Trophoblast cell (in vitro differentiated cells and primary cell): ENCODE data around the gene TAF4.

ENCODE experiments used
- DNase-seq, 2 donors: peaks; one replicate each; pipeline ENCODE4 v3.0.0-alpha.2; 2016
- H2AFZ ChIP-seq: 2 replicates; pipeline ENCODE4 v1.6.1; 2013; ENCODE audit warnings: low read length, moderate library complexity, mild to moderate bottlenecking; ENCODE audit not compliant: insufficient read depth, poor library complexity
- H2AK5ac ChIP-seq: 2 replicates; pipeline ENCODE4 v1.6.1; 2013; ENCODE audit warnings: mild to moderate bottlenecking, low read length
- H2BK120ac ChIP-seq: 2 replicates; pipeline ENCODE4 v1.6.1; 2013; ENCODE audit warnings: low read length, mild to moderate bottlenecking, moderate library complexity; ENCODE audit not compliant: insufficient read depth, poor library complexity
- H2BK12ac ChIP-seq: 2 replicates; pipeline ENCODE4 v1.6.1; 2013; ENCODE audit warnings: mild to moderate bottlenecking, low read length, moderate library complexity
- H2BK5ac ChIP-seq: 2 replicates; pipeline ENCODE4 v1.6.1; 2013; ENCODE audit warnings: low read length, low read depth, moderate library complexity, mild to moderate bottlenecking; ENCODE audit not compliant: poor library complexity
- H3K14ac ChIP-seq: 2 replicates; pipeline ENCODE4 v1.6.1; 2013; ENCODE audit warnings: mild to moderate bottlenecking, low read length
- H3K18ac ChIP-seq: 2 replicates; pipeline ENCODE4 v1.6.1; 2013; ENCODE audit warnings: mild to moderate bottlenecking, low read length
- H3K23ac ChIP-seq: 2 replicates; pipeline ENCODE4 v1.6.1; 2013; ENCODE audit warnings: low read length
- H3K27ac ChIP-seq: 2 replicates; pipeline ENCODE4 v1.5.1; 2013; ENCODE audit warnings: low read depth, mild to moderate bottlenecking, inconsistent platforms, low read length, moderate library complexity
- H3K27me3 ChIP-seq: 2 replicates; pipeline ENCODE4 v1.6.1; 2013; ENCODE audit warnings: inconsistent platforms, mild to moderate bottlenecking, low read length, moderate library complexity; ENCODE audit not compliant: insufficient read depth
- H3K36me3 ChIP-seq, 2 experiments: 1 replicate in 1 of 2; 2 replicates in 1 of 2; pipeline ENCODE4 v1.6.1; 2013; ENCODE audit warnings: low read length in 2 of 2, mild to moderate bottlenecking in 2 of 2, moderate library complexity in 1 of 2; ENCODE audit not compliant: insufficient read depth in 2 of 2, control insufficient read depth in 1 of 2
- H3K4ac ChIP-seq: 2 replicates; pipeline ENCODE4 v1.6.1; 2013; ENCODE audit warnings: low read depth, mild to moderate bottlenecking, low read length, moderate library complexity
- H3K4me1 ChIP-seq, 2 experiments: 1 replicate in 1 of 2; 2 replicates in 1 of 2; pipeline ENCODE4 v1.6.1; 2013; ENCODE audit warnings: low read length in 2 of 2, mild to moderate bottlenecking in 2 of 2, moderate library complexity in 1 of 2; ENCODE audit not compliant: insufficient read depth in 2 of 2, control insufficient read depth in 1 of 2
- H3K4me2 ChIP-seq: 2 replicates; pipeline ENCODE4 v1.6.1; 2013; ENCODE audit warnings: inconsistent platforms, mild to moderate bottlenecking, low read length, moderate library complexity
- H3K4me3 ChIP-seq: 2 replicates; pipeline ENCODE4 v1.5.1; 2013; ENCODE audit warnings: mild to moderate bottlenecking, low read depth, low read length, inconsistent platforms
- H3K79me1 ChIP-seq: one replicate; pipeline ENCODE4 v1.6.1; 2013; ENCODE audit warnings: low read length
- H3K79me2 ChIP-seq: 2 replicates; pipeline ENCODE4 v1.6.1; 2013; ENCODE audit warnings: low read length, mild to moderate bottlenecking; ENCODE audit not compliant: control insufficient read depth, insufficient read depth, poor library complexity
- H3K9ac ChIP-seq: 2 replicates; pipeline ENCODE4 v1.6.1; 2013; ENCODE audit warnings: mild to moderate bottlenecking, low read length
- H3K9me3 ChIP-seq: 2 replicates; pipeline ENCODE4 v1.6.1; 2013; ENCODE audit warnings: low read depth, mild to moderate bottlenecking, control low read depth, inconsistent platforms, low read length; ENCODE audit not compliant: insufficient read depth
- H4K12ac ChIP-seq: 2 replicates; pipeline ENCODE4 v1.6.1; 2013; ENCODE audit warnings: low read depth, mild to moderate bottlenecking, low read length, moderate library complexity
- H4K8ac ChIP-seq: 2 replicates; pipeline ENCODE4 v1.6.1; 2013; ENCODE audit warnings: low read depth, mild to moderate bottlenecking, low read length, moderate library complexity
- H4K91ac ChIP-seq: one replicate; pipeline ENCODE4 v1.6.1; 2013; ENCODE audit warnings: low read depth, mild to moderate bottlenecking, low read length, moderate library complexity
- WGBS: extraction: QIAGEN DNeasy Blood & Tissue Kit; methylation state at CpG from one replicate; pipeline ENCODE4 v1.1.7; 2013; ENCODE audit warnings: missing lambda C conversion rate; ENCODE audit not compliant: insufficient read length, insufficient coverage; ENCODE audit errors: extremely low coverage; 5-methylcytosine and 5-hydroxymethylcytosine counted together

The TAF4 gene

GRCh38 chr20:62054451-62054953 is 11.2 kb downstream of the TAF4 start:
- Histone ChIP-seq H2AFZ (no peak overlapping the region), H2BK12ac (no peak overlapping the region), H4K91ac (no peak overlapping the region), H3K79me1 (no peaks in the 10 kb centered on the region), H4K12ac (no peak overlapping the region), H2BK120ac (no peak overlapping the region), H3K4me3 (no peak overlapping the region), H3K79me2 (peaks cover 41% of the 10 kb centered on the region), H3K27me3 (no peaks in the 10 kb centered on the region), H3K4ac (peak overlapping the region; percentile 82), H3K9me3 (peaks cover 2% of the 10 kb centered on the region), H3K36me3 (peaks cover 34 to 35% of the 10 kb centered on the region in 2 experiments), H3K14ac (no peak overlapping the region), H3K23ac (no peak overlapping the region), H3K9ac (no peak overlapping the region), H3K4me1 (peaks cover 0 to 3% of the 10 kb centered on the region in 2 experiments), H3K4me2 (no peak overlapping the region), H4K8ac (no peak overlapping the region), H3K27ac (no peak overlapping the region), H2BK5ac (no peak overlapping the region), H3K18ac (no peak overlapping the region), H2AK5ac (no peak overlapping the region)
- WGBS: no CpG with 5 or more reads among the region's 12 CpGs
- no peak for DNase-seq

DNA sequence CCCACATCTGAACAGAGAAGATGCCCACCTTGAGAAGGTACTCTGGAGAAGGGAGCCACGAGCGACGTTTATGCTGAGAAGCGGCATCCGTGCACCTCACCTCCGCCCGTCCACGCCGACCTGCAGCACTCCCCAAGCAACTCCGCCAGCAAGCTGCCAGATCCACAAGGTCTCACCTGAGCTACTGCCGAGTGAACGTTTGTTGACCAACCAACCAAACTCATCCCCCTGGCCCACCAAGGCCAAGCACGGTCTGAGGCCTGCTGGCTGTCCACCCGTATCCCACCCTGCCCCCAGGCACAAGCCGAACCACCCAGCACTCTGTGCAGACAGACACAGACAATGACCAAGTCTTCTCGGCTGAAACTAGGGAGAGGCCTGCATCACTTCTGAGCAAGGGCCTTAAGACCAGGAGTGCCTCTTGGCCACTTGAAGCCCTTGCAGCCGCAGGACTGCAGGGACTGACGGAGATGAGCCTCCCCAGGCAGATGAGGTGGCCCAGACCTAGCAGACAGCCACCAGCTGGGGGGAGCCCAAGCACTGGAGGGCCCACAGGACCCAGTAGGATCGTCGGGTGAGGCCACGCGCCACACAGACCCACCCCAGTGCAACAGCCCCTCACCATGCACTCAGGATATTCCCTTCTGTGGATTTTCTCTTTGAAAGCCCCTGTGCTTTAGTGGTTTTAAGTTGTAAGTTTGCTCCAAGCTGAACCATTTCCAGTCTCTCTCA is 12.1 kb downstream of the TAF4 start:
- Histone ChIP-seq H3K4me1 (peaks cover 0 to 2% of the 10 kb centered on the region in 2 experiments), H2AK5ac (no peak overlapping the region)

GRCh38 chr20:62052842-62053464 is 12.7 kb downstream of the TAF4 start:
- Histone ChIP-seq H3K23ac (no peak overlapping the region), H3K79me2 (peaks cover 45% of the 10 kb centered on the region), H4K91ac (no peak overlapping the region), H3K79me1 (no peaks in the 10 kb centered on the region), H4K12ac (no peak overlapping the region), H3K9ac (no peak overlapping the region), H2BK5ac (no peak overlapping the region), H3K9me3 (peaks cover 2% of the 10 kb centered on the region), H2AFZ (no peak overlapping the region), H3K4me2 (no peak overlapping the region), H2BK120ac (no peak overlapping the region), H4K8ac (no peak overlapping the region), H3K14ac (no peak overlapping the region), H2BK12ac (no peak overlapping the region), H3K4me1 (peaks cover 0 to 2% of the 10 kb centered on the region in 2 experiments), H3K27me3 (no peaks in the 10 kb centered on the region), H2AK5ac (no peak overlapping the region), H3K27ac (no peak overlapping the region), H3K4me3 (no peak overlapping the region), H3K4ac (peak overlapping the region; percentile 38), H3K18ac (peak overlapping the region; percentile 3), H3K36me3 (peaks cover 34 to 35% of the 10 kb centered on the region in 2 experiments)
- whole genome bisulfite sequencing: 100% methylated on average over 1 of the region's 26 CpGs
- no peak for DNase-seq

More for the DNA sequence above, 12.1 kb downstream of the TAF4 start:
- no peak overlapping the region for H3K18ac ChIP-seq
- no peak overlapping the region for H3K23ac ChIP-seq
- no peak overlapping the region for H3K27ac ChIP-seq
- no peak overlapping the region for H3K4ac ChIP-seq
- no peak overlapping the region for H3K4me2 ChIP-seq
- no CpG with 5 or more reads among the region's 22 CpGs for WGBS
- no peaks in the 10 kb centered on the region for H3K79me1 ChIP-seq
- H2BK12ac ChIP-seq: no peak overlapping the region
- no peak overlapping the region for H3K9ac ChIP-seq
- H4K12ac ChIP-seq: no peak overlapping the region
- H3K9me3 ChIP-seq: peaks cover 2% of the 10 kb centered on the region
- DNase-seq: no peak
- no peak overlapping the region for H3K4me3 ChIP-seq
- no peak overlapping the region for H4K8ac ChIP-seq
- peaks cover 31 to 35% of the 10 kb centered on the region in 2 experiments for H3K36me3 ChIP-seq
- H2BK5ac ChIP-seq: no peak overlapping the region
- no peak overlapping the region for H2BK120ac ChIP-seq
- H3K14ac ChIP-seq: no peak overlapping the region
- no peaks in the 10 kb centered on the region for H3K27me3 ChIP-seq
- peaks cover 41% of the 10 kb centered on the region for H3K79me2 ChIP-seq
- H2AFZ ChIP-seq: no peak overlapping the region
- H4K91ac ChIP-seq: no peak overlapping the region

- no peaks in the 10 kb centered on the region for H3K27me3 ChIP-seq
- H2BK12ac ChIP-seq: no peak overlapping the region
- no peak overlapping the region for H3K14ac ChIP-seq
- H2BK5ac ChIP-seq: no peak overlapping the region
- no peak overlapping the region for H4K12ac ChIP-seq
- H2AK5ac ChIP-seq: no peak overlapping the region
- no peak for DNase-seq
- no peak overlapping the region for H3K4ac ChIP-seq
- no peaks in the 10 kb centered on the region for H3K79me1 ChIP-seq
- H3K18ac ChIP-seq: no peak overlapping the region
- H3K9ac ChIP-seq: no peak overlapping the region
- no peak overlapping the region for H2BK120ac ChIP-seq
- peaks cover 34 to 35% of the 10 kb centered on the region in 2 experiments for H3K36me3 ChIP-seq
- no peak overlapping the region for H4K91ac ChIP-seq
- peaks cover 45% of the 10 kb centered on the region for H3K79me2 ChIP-seq
- no peak overlapping the region for H3K4me2 ChIP-seq
- H3K23ac ChIP-seq: no peak overlapping the region
- H3K9me3 ChIP-seq: peaks cover 2% of the 10 kb centered on the region
- H2AFZ ChIP-seq: no peak overlapping the region
- H4K8ac ChIP-seq: no peak overlapping the region
- H3K4me1 ChIP-seq: peaks cover 0 to 2% of the 10 kb centered on the region in 2 experiments
- no peak overlapping the region for H3K27ac ChIP-seq
- no peak overlapping the region for H3K4me3 ChIP-seq
- no CpG with 5 or more reads among the region's 13 CpGs for WGBS
These were observed 13.3 kb downstream of the TAF4 start for GRCh38 chr20:62052336-62052841.
